ENCODE data around the gene FAU.

Gene FAU

GRCh38 chr11:65128182-65129145 is 6.5 kb upstream of the FAU start:
- TF ChIP-seq SNAI2 (CRISPR knock-in tag; IDR thresholded peaks at IDR 0.05) (no peak), TOX (CRISPR knock-in tag; IDR thresholded peaks at IDR 0.05; ENCODE audit: borderline replicate concordance) (no peak), BACH2 (CRISPR knock-in tag; IDR thresholded peaks at IDR 0.05; ENCODE audit: borderline replicate concordance) (no peak)
- ATAC-seq, result no peak; the same call in 2 of the 3 replicates

DNA sequence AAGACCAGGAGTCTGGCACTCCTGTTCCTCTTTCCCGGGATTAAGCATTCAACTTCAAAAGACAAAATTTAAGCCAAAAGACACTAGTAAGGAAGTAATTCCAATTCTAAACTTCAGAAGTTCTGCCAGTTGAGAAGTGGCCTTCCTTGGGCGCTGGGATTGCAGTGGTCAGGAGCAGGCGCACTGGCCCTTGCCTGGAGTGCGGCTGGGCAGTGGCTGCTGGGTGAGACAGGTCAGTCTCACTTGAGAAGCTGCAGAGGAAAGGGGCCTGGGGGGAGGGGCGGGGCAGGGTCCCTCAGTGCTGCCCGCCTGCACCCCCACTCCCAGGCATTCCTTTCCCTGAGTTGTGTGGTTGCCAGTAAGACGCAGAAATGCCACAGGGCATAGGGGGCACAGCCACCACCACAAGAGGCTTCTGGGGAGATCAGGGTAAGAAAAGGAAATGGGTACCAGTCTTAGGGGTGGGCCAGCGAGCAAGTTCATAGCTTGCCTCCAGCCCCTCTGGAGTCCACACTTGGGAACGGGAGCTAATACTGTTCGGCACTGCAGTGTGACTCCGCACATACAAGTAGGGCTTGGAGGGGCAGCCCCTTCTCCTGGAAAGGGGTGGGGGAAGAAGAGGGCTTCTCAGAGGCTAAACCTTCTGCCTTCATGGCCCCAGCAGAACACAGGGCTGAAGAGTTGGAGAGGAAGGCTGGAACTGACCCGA is 5.7 kb upstream of the FAU start:
- TF ChIP-seq, protein P1, sequence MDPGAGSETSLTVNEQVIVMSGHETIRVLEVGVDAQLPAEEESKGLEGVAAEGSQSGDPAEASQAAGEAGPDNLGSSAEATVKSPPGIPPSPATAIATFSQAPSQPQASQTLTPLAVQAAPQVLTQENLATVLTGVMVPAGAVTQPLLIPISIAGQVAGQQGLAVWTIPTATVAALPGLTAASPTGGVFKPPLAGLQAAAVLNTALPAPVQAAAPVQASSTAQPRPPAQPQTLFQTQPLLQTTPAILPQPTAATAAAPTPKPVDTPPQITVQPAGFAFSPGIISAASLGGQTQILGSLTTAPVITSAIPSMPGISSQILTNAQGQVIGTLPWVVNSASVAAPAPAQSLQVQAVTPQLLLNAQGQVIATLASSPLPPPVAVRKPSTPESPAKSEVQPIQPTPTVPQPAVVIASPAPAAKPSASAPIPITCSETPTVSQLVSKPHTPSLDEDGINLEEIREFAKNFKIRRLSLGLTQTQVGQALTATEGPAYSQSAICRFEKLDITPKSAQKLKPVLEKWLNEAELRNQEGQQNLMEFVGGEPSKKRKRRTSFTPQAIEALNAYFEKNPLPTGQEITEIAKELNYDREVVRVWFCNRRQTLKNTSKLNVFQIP (CRISPR knock-in tag; IDR thresholded peaks at IDR 0.05; ENCODE audit: borderline replicate concordance, low read depth), result no peak
- no peak for TF ChIP-seq TOX (CRISPR knock-in tag; IDR thresholded peaks at IDR 0.05; ENCODE audit: borderline replicate concordance)
- no peak; the same call in 2 of the 3 replicates for ATAC-seq

- no peak for ATAC-seq
- TF ChIP-seq TSHZ2 (CRISPR knock-in tag; IDR thresholded peaks at IDR 0.05), result no peak
- TF ChIP-seq, protein P2, sequence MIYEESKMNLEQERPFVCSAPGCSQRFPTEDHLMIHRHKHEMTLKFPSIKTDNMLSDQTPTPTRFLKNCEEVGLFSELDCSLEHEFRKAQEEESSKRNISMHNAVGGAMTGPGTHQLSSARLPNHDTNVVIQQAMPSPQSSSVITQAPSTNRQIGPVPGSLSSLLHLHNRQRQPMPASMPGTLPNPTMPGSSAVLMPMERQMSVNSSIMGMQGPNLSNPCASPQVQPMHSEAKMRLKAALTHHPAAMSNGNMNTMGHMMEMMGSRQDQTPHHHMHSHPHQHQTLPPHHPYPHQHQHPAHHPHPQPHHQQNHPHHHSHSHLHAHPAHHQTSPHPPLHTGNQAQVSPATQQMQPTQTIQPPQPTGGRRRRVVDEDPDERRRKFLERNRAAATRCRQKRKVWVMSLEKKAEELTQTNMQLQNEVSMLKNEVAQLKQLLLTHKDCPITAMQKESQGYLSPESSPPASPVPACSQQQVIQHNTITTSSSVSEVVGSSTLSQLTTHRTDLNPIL (CRISPR knock-in tag; IDR thresholded peaks at IDR 0.05; ENCODE audit: low read depth), result no peak
- TF ChIP-seq ESRRG (CRISPR knock-in tag; IDR thresholded peaks at IDR 0.05), result no peak
- TF ChIP-seq, protein P1 (CRISPR knock-in tag; IDR thresholded peaks at IDR 0.05; ENCODE audit: borderline replicate concordance, low read depth), result no peak
- TF ChIP-seq CSDC2 (CRISPR knock-in tag; IDR thresholded peaks at IDR 0.05), result no peak
- TF ChIP-seq ISL1 (CRISPR knock-in tag; IDR thresholded peaks at IDR 0.05), result no peak
- no peak for TF ChIP-seq PPARA (CRISPR knock-in tag; IDR thresholded peaks at IDR 0.05; ENCODE audit: borderline replicate concordance)
- TF ChIP-seq, protein P3, sequence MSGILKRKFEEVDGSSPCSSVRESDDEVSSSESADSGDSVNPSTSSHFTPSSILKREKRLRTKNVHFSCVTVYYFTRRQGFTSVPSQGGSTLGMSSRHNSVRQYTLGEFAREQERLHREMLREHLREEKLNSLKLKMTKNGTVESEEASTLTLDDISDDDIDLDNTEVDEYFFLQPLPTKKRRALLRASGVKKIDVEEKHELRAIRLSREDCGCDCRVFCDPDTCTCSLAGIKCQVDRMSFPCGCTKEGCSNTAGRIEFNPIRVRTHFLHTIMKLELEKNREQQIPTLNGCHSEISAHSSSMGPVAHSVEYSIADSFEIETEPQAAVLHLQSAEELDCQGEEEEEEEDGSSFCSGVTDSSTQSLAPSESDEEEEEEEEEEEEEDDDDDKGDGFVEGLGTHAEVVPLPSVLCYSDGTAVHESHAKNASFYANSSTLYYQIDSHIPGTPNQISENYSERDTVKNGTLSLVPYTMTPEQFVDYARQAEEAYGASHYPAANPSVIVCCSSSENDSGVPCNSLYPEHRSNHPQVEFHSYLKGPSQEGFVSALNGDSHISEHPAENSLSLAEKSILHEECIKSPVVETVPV (CRISPR knock-in tag; IDR thresholded peaks at IDR 0.05), result no peak
- no peak for TF ChIP-seq GLIS3 (CRISPR knock-in tag; IDR thresholded peaks at IDR 0.05)
- no peak for TF ChIP-seq ZNF565 (CRISPR knock-in tag; conservative IDR thresholded peaks at IDR 0.05; ENCODE audit: low read depth)
- TF ChIP-seq, protein P4, sequence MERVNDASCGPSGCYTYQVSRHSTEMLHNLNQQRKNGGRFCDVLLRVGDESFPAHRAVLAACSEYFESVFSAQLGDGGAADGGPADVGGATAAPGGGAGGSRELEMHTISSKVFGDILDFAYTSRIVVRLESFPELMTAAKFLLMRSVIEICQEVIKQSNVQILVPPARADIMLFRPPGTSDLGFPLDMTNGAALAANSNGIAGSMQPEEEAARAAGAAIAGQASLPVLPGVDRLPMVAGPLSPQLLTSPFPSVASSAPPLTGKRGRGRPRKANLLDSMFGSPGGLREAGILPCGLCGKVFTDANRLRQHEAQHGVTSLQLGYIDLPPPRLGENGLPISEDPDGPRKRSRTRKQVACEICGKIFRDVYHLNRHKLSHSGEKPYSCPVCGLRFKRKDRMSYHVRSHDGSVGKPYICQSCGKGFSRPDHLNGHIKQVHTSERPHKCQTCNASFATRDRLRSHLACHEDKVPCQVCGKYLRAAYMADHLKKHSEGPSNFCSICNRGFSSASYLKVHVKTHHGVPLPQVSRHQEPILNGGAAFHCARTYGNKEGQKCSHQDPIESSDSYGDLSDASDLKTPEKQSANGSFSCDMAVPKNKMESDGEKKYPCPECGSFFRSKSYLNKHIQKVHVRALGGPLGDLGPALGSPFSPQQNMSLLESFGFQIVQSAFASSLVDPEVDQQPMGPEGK (CRISPR knock-in tag; IDR thresholded peaks at IDR 0.05; ENCODE audit: borderline replicate concordance), result no peak
- TF ChIP-seq TOX (CRISPR knock-in tag; IDR thresholded peaks at IDR 0.05; ENCODE audit: borderline replicate concordance), result no peak
- no peak for TF ChIP-seq TCF4 (CRISPR knock-in tag; IDR thresholded peaks at IDR 0.05; ENCODE audit: borderline replicate concordance)
- TF ChIP-seq SNAI2 (CRISPR knock-in tag; IDR thresholded peaks at IDR 0.05), result no peak
- no peak for TF ChIP-seq OSR1 (CRISPR knock-in tag; IDR thresholded peaks at IDR 0.05)
- no peak for TF ChIP-seq ZNF70 (CRISPR knock-in tag; IDR thresholded peaks at IDR 0.05)
- TF ChIP-seq ZC3H10 (CRISPR knock-in tag; IDR thresholded peaks at IDR 0.05), result no peak
- TF ChIP-seq RARB (CRISPR knock-in tag; IDR thresholded peaks at IDR 0.05), result no peak
- TF ChIP-seq BACH2 (CRISPR knock-in tag; IDR thresholded peaks at IDR 0.05; ENCODE audit: borderline replicate concordance), result no peak
- TF ChIP-seq ZFP3 (CRISPR knock-in tag; IDR thresholded peaks at IDR 0.05), result no peak
Observed at GRCh38 chr11:65126624-65127274, 4.8 kb upstream of the FAU start.
